Measurements from ENCODE around the gene RAP1GAP2.
"Not testable (repeated sequence)": the region's sequence is repeated elsewhere in the genome, so short reads cannot be mapped to it uniquely, and the experiment has no call there.

Gene RAP1GAP2

DNA sequence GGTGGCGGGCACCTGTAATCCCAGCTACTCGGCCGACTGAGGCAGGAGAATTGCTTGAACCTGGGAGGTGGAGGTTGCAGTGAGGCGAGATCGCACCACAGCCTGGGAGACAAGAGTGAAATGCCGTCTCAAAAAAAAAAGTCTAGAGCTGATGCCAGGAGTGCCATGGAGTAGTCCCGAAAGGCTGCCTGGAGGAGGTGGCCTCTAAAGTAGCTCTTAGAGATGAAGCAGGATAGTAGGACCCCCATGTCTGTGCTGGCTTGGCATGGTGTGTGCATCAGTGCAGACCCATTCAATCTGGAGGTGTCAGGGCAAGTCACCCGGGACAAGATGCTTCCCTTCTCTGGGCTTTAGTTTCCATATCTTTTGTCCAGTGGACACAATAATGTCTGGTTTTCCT, 6.3 kb downstream of the RAP1GAP2 start:
- Histone ChIP-seq H3K4me3 (ENCODE audit: low read length) (no peak overlapping the region), H3K36me3 (ENCODE audit: insufficient read depth, low read depth, low read length) (no peaks in the 10 kb centered on the region), H3K27me3 (ENCODE audit: insufficient read depth, low read length) (no peaks in the 10 kb centered on the region), H3K9me3 (ENCODE audit: insufficient read depth, low read depth, low read length) (no peaks in the 10 kb centered on the region), H3K9ac (ENCODE audit: low read depth, low read length) (no peak overlapping the region), H3K4me1 (ENCODE audit: insufficient read depth, low read length) (no peaks in the 10 kb centered on the region), H3K27ac (ENCODE audit: low read length) (no peak overlapping the region)

DNA sequence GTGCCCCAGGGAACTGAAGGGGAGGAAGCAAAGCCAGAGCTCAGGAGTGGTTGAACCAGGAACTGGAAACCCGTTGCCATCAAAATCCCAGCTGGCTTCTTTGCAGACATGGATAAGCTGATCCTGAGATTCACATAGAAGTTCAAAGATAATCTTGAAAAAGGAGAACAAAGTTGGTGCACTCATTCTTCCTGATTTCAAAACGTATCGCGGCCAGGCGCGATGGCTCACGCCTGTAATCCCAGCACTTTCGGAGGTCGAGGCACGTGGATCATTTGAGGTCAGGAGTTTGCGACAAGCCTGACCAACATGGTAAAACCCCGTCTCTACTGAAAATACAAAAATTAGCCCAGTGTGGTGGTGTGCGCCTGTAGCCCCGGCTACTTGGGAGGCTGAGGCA, 7.1 kb downstream of the RAP1GAP2 start:
- Histone ChIP-seq H3K27me3 (ENCODE audit: insufficient read depth, low read length) (no peaks in the 10 kb centered on the region), H3K36me3 (ENCODE audit: insufficient read depth, low read depth, low read length) (no peaks in the 10 kb centered on the region), H3K4me1 (ENCODE audit: insufficient read depth, low read length) (no peaks in the 10 kb centered on the region), H3K9ac (ENCODE audit: low read depth, low read length) (no peak overlapping the region), H3K9me3 (ENCODE audit: insufficient read depth, low read depth, low read length) (no peaks in the 10 kb centered on the region), H3K4me3 (ENCODE audit: low read length) (no peak overlapping the region), H3K27ac (ENCODE audit: low read length) (no peak overlapping the region)

DNA sequence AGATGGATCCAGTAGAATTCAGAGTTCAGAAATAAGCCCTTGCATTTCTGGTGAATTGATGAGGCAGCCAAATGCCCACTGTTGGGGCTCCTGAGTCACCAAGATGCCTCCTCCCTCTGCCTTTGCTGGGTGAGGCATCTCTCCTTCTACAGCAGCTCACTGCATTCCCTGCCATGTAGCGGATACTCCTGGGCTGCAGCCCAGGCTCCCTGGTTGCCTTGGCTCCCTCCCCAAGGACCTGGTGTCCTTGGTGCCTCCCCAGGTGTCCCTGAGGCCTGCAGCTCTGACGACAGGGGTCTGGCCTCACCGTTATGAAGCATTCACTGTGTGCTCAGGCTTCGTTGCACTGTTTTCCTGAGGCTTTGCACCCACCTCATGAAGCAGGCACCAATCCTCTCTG, 7.7 kb downstream of the RAP1GAP2 start:
- no peak overlapping the region for H3K9ac ChIP-seq (ENCODE audit: low read depth, low read length)
- no peaks in the 10 kb centered on the region for H3K9me3 ChIP-seq (ENCODE audit: insufficient read depth, low read depth, low read length)
- H3K27ac ChIP-seq (ENCODE audit: low read length): no peak overlapping the region
- no peaks in the 10 kb centered on the region for H3K36me3 ChIP-seq (ENCODE audit: insufficient read depth, low read depth, low read length)
- no peak overlapping the region for H3K4me3 ChIP-seq (ENCODE audit: low read length)
- H3K27me3 ChIP-seq (ENCODE audit: insufficient read depth, low read length): no peaks in the 10 kb centered on the region
- no peaks in the 10 kb centered on the region for H3K4me1 ChIP-seq (ENCODE audit: insufficient read depth, low read length)

DNA sequence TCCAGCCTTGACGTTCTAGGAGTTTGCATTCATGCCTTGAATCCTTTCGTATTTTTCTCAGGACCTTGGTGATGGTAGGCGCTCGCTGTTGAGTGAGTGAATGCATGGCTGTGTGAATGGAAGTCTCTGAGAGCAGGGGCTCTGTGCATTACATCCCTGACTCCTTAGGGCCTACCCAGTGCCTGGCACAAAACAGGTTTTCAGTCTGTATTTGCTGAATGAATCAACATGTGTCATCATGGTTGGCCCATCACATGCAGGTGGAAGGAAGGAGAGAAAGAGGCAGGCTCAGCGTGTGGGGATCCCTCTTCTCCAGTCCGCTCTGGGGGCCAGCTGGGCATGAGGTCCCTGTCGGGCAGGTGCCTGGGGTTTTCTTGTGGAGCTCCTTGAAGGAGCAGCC, 8.7 kb downstream of the RAP1GAP2 start:
- Histone ChIP-seq H3K36me3 (ENCODE audit: insufficient read depth, low read depth, low read length) (no peaks in the 10 kb centered on the region), H3K4me3 (ENCODE audit: low read length) (no peak overlapping the region), H3K4me1 (ENCODE audit: insufficient read depth, low read length) (no peaks in the 10 kb centered on the region), H3K27ac (ENCODE audit: low read length) (no peak overlapping the region), H3K9me3 (ENCODE audit: insufficient read depth, low read depth, low read length) (no peaks in the 10 kb centered on the region), H3K9ac (ENCODE audit: low read depth, low read length) (no peak overlapping the region), H3K27me3 (ENCODE audit: insufficient read depth, low read length) (no peaks in the 10 kb centered on the region)

DNA sequence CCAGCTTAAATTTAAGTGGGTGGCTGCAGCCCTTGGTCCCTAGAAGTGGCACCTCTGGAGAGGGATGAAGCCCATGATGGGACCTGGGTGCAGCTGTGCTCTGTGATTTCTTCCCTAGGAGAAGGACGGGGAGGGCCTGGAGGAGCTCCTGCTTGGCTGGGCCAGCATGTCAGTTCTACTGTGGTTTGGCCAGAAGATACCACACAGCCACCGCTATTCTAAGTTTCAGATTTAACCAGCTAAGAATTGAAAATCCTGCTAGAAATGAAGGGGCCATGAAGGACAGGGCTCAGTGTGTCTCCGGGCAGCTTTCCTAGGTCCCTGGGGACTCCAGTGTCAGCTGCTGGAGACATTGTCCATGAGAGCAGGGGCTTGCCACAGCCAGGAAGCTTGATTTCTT, 9.7 kb downstream of the RAP1GAP2 start:
- no peaks in the 10 kb centered on the region for H3K36me3 ChIP-seq (ENCODE audit: insufficient read depth, low read depth, low read length)
- no peak overlapping the region for H3K9ac ChIP-seq (ENCODE audit: low read depth, low read length)
- H3K4me3 ChIP-seq (ENCODE audit: low read length): no peak overlapping the region
- H3K9me3 ChIP-seq (ENCODE audit: insufficient read depth, low read depth, low read length): no peaks in the 10 kb centered on the region
- H3K4me1 ChIP-seq (ENCODE audit: insufficient read depth, low read length): no peaks in the 10 kb centered on the region
- no peak overlapping the region for H3K27ac ChIP-seq (ENCODE audit: low read length)
- no peaks in the 10 kb centered on the region for H3K27me3 ChIP-seq (ENCODE audit: insufficient read depth, low read length)

DNA sequence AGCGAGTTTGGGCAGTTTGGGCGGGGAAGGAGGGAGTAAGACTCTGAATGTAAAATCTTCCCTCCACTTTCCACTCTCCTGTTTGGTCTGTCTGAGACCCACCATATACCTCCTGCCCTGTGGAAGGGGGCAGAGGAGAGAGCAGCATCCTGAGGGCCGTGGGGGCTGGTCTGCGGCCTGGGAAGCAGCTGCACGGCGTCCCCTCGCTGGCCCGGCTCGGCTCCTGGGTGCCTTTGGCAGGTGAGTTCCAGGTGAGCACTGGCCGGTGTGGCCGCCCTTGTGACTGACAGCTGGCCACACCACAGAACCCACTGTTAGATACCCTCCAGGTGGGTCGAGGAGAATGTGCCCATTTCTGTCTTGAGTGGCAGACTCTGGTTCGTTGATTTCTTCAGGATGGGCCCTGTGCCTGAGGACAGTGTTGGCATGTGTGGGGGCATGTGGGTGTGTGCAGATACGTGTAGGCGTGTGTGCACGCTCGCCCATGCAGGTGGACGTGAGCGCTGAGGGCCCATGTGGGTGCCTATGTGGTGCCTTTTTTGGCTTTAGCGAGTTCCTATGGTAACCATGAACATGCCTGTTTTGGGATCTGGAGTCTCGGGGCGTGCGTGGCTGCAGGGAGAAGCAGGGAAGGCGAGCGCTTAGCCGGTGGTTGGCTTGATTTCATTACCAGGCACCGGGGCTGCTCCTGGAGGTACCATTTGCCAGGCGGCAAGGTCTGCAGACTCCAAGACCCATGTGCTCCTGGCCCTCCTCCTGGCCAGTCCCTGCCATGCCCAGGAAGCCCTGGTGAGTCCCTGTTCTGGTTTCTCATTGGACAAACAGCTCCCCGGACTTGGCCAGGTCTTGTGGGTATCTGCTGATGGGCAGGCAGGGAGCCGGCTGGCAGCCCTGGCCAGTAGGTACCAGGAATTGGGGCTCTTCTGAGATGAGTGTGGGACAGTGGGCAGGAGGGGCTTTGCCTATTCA, 12.4 kb downstream of the RAP1GAP2 start:
- Histone ChIP-seq H3K9me3 (ENCODE audit: insufficient read depth, low read depth, low read length) (no peaks in the 10 kb centered on the region), H3K36me3 (ENCODE audit: insufficient read depth, low read depth, low read length) (no peaks in the 10 kb centered on the region), H3K4me3 (ENCODE audit: low read length) (no peak overlapping the region), H3K4me1 (ENCODE audit: insufficient read depth, low read length) (no peaks in the 10 kb centered on the region), H3K9ac (ENCODE audit: low read depth, low read length) (no peak overlapping the region), H3K27me3 (ENCODE audit: insufficient read depth, low read length) (no peaks in the 10 kb centered on the region), H3K27ac (ENCODE audit: low read length) (no peak overlapping the region)

DNA sequence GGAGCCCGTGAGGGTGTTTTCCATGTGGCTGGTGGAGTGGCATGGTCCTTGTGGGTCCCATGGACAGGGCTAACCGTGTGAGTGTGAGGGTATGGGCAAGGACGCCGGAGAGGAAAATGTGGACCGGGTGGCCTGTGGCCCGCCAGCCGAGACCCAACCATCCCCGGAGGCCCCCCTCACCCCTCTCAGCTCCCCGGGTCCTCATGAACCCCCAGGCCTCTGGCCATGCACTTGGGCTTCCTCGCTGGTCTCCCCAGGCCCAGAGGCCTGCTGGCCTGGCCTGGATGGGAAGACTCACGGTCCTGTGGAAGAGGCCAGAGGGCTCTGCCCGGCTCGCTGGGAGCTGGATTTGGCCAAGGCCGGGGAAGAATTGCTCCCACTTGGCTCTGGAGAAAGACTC, 13.1 kb downstream of the RAP1GAP2 start:
- H3K4me1 ChIP-seq (ENCODE audit: insufficient read depth, low read length): no peaks in the 10 kb centered on the region
- no peak overlapping the region for H3K27ac ChIP-seq (ENCODE audit: low read length)
- no peaks in the 10 kb centered on the region for H3K27me3 ChIP-seq (ENCODE audit: insufficient read depth, low read length)
- H3K9me3 ChIP-seq (ENCODE audit: insufficient read depth, low read depth, low read length): no peaks in the 10 kb centered on the region
- no peaks in the 10 kb centered on the region for H3K36me3 ChIP-seq (ENCODE audit: insufficient read depth, low read depth, low read length)
- H3K9ac ChIP-seq (ENCODE audit: low read depth, low read length): no peak overlapping the region
- no peak overlapping the region for H3K4me3 ChIP-seq (ENCODE audit: low read length)

DNA sequence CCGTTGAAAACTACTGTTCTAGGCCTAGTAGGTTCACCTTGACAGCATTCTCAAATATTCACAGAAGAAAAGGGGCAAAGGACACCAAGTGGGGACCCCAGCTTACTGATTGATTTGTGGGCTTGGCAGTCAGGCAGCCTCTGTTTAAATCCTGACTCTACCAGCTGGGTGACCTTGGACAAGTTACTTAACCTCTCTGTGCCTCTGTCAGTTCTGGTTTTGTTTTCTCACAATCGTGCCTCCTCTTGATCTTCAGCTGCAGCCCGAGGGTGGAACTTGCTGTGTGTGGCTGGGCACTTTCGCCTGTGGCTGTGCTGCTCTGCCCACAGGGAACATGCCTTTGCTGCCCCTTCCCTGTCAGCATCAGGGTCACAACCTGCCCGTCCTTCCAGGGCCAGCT, 17.8 kb downstream of the RAP1GAP2 start:
- H3K36me3 ChIP-seq (ENCODE audit: insufficient read depth, low read depth, low read length): no peaks in the 10 kb centered on the region
- no peak overlapping the region for H3K27ac ChIP-seq (ENCODE audit: low read length)
- H3K4me1 ChIP-seq (ENCODE audit: insufficient read depth, low read length): no peaks in the 10 kb centered on the region
- H3K9ac ChIP-seq (ENCODE audit: low read depth, low read length): no peak overlapping the region
- H3K27me3 ChIP-seq (ENCODE audit: insufficient read depth, low read length): no peaks in the 10 kb centered on the region
- no peaks in the 10 kb centered on the region for H3K9me3 ChIP-seq (ENCODE audit: insufficient read depth, low read depth, low read length)
- no peak overlapping the region for H3K4me3 ChIP-seq (ENCODE audit: low read length)

DNA sequence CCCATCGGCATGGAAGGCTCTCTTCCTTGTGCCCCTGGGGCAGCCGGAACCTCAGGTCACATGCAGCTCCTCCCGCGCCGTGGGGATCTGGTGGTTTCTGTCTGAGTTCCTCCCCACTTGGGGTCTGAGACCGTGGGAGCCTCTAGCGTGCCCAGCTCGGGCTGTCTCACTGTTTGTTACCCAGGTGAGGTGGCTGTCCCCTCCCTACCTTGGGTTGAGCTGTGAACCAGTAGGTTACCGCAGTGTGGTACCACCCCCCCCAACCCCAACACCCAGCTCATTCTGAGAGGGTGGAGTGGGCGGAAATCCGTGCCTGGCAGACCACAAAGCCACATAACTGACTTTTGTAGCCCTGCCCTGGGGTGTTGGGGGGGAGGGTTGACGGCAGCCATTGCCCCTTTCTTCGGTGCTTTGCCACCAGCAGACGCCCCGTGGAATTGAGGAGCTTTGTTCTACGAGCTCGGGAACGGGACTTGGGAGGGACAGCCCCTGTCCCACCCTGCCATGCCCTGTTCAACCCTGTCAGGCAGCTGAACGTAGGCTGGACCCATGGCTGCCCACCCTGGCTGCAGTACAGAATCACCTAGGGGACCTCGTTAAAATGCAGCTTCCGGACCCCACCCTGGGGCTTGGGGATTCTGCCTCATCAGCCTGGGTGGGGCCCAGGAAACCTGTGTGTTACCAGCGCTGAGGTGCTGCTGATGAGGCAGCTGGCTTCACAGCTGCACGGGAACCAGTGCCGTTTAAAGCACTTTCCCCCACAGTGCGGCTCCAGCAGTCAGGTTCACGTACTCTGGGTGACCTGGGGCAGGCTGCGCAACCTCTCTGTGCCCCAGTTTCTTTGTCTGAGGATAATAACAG, 18.5 kb downstream of the RAP1GAP2 start:
- Histone ChIP-seq H3K27ac (ENCODE audit: low read length) (no peak overlapping the region), H3K9ac (ENCODE audit: low read depth, low read length) (no peak overlapping the region; the same call in 1 of the 2 replicates), H3K36me3 (ENCODE audit: insufficient read depth, low read depth, low read length) (no peaks in the 10 kb centered on the region), H3K4me1 (ENCODE audit: insufficient read depth, low read length) (no peaks in the 10 kb centered on the region), H3K27me3 (ENCODE audit: insufficient read depth, low read length) (no peaks in the 10 kb centered on the region), H3K9me3 (ENCODE audit: insufficient read depth, low read depth, low read length) (no peaks in the 10 kb centered on the region), H3K4me3 (ENCODE audit: low read length) (no peak overlapping the region)

DNA sequence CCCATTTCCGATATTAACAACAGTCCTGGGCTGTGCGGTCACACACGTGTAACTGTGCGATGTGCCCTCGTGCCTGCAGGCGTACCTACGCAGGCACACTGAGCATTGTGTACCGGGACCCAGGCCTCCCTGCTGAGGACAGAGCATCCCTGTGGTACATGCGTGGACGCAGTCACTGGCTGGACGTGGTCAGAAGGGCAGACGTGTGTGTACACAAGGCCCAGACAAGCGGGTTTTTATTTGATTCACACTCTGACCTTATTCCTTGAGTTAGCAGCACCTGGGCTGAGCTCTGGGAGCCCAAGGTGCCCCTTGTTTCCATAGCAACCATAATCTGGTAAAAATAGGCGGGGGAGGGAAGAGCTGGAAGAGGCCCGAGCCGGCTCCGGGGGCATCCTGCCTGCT, 19.5 kb downstream of the RAP1GAP2 start:
- H3K9me3 ChIP-seq (ENCODE audit: insufficient read depth, low read depth, low read length): no peaks in the 10 kb centered on the region
- no peak overlapping the region for H3K27ac ChIP-seq (ENCODE audit: low read length)
- H3K9ac ChIP-seq (ENCODE audit: low read depth, low read length): no peak overlapping the region
- H3K4me1 ChIP-seq (ENCODE audit: insufficient read depth, low read length): no peaks in the 10 kb centered on the region
- no peak overlapping the region for H3K4me3 ChIP-seq (ENCODE audit: low read length)
- H3K27me3 ChIP-seq (ENCODE audit: insufficient read depth, low read length): no peaks in the 10 kb centered on the region
- H3K36me3 ChIP-seq (ENCODE audit: insufficient read depth, low read depth, low read length): no peaks in the 10 kb centered on the region

DNA sequence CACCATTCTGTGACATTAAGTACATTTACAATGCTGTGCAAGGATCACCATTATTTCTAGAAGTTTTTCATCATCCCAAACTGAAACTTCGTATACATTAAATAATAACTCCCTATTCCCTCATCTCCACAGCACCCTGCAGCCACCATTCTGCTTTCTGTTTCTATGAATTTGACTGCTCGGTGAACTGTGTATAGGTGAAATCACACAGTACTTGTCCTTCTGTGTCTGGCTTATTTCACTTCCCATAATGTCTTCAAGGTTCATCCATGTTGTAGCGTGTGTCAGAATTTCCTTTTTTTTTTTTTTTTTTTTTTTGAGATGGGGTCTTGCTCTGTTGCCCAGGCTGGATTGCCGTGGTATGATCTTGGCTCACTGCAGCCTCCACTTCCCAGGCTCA, 20.4 kb downstream of the RAP1GAP2 start:
- no peak overlapping the region for H3K27ac ChIP-seq (ENCODE audit: low read length)

DNA sequence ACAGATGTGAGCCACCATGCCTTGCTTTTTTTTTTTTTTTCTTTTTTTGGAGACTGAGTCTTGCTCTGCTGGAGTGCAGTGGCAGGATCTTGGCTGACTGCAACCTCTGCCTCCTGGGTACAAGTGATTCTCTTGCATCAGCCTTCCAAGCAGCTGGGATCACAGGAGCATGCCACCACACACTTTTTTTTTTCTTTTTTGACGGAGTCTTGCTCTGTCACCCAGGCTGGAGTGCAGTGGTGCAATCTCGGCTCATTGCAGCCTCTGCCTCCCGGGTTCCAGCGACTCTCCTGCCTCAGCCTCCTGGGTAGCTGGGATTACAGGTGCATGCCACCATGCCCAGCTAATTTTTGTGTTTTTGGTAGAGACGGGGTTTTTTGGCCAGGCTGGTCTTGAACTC, 23.1 kb downstream of the RAP1GAP2 start:
- H3K4me1 ChIP-seq (ENCODE audit: insufficient read depth, low read length); H3K27ac ChIP-seq (ENCODE audit: low read length); H3K4me3 ChIP-seq (ENCODE audit: low read length); H3K27me3 ChIP-seq (ENCODE audit: insufficient read depth, low read length); H3K9ac ChIP-seq (ENCODE audit: low read depth, low read length); H3K36me3 ChIP-seq (ENCODE audit: insufficient read depth, low read depth, low read length); H3K9me3 ChIP-seq (ENCODE audit: insufficient read depth, low read depth, low read length): not testable (repeated sequence)

More for the DNA sequence above, 20.4 kb downstream of the RAP1GAP2 start:
- H3K9me3 ChIP-seq (ENCODE audit: insufficient read depth, low read depth, low read length): no peaks in the 10 kb centered on the region
- H3K36me3 ChIP-seq (ENCODE audit: insufficient read depth, low read depth, low read length): no peaks in the 10 kb centered on the region
- H3K27me3 ChIP-seq (ENCODE audit: insufficient read depth, low read length): no peaks in the 10 kb centered on the region
- no peaks in the 10 kb centered on the region for H3K4me1 ChIP-seq (ENCODE audit: insufficient read depth, low read length)
- H3K4me3 ChIP-seq (ENCODE audit: low read length): no peak overlapping the region
- H3K9ac ChIP-seq (ENCODE audit: low read depth, low read length): no peak overlapping the region

Data from iPS-20b (cell line).